Mucosa of descending colon (tissue), 3 donors: ENCODE data around the gene AATF. TPM values are rescaled to one million over a fixed set of nuclear protein-coding genes. Genes with fewer than 3 reads are reported as not detected.
A peak's percentile ranks its signal among the peaks of the same experiment; 100 is the strongest.

Experiments
- ATAC-seq: fragments of 200-7000 bp; cut with Tn5 transposase; one replicate; pipeline ENCODE4 v1.9.1; 2020; ENCODE audit warnings: mild to moderate bottlenecking, moderate library complexity
- DNase-seq, 3 donors: peaks; one replicate each; pipeline ENCODE4 v3.0.0-alpha.2; 2020
- H3K36me3 ChIP-seq: fragments of 200-600 bp; one replicate; pipeline ENCODE4 v1.8.0; 2021; ENCODE audit warnings: low read depth, mild to moderate bottlenecking
- H3K4me1 ChIP-seq: fragments of 200-600 bp; one replicate; pipeline ENCODE4 v1.8.0; 2021; ENCODE audit warnings: low read depth, mild to moderate bottlenecking
- H3K4me3 ChIP-seq: fragments of 200-600 bp; one replicate; pipeline ENCODE4 v1.8.0; 2021; ENCODE audit warnings: mild to moderate bottlenecking
- H3K9me3 ChIP-seq: fragments of 200-600 bp; one replicate; pipeline ENCODE4 v1.8.0; 2021; ENCODE audit warnings: mild to moderate bottlenecking
- CTCF ChIP-seq: fragments of 200-600 bp; IDR thresholded peaks from one replicate; pipeline ENCODE4 v1.8.0; 2022; ENCODE audit warnings: antibody characterized with exemption, mild to moderate bottlenecking
- intact Hi-C, 2 donors: fragments of 100-400 bp; cut with DNase I in 1 of 2; cut with micrococcal nuclease in 1 of 2; formaldehyde crosslinking; loops; one replicate each; pipeline versions ENCODE4 v1.11.0 to v1.11.1; 2022; cut with DNase I, micrococcal nuclease
- total RNA-seq, 3 donors: library from RNA; stranded (reverse); fragmentation: NEBNext Ultra II Directional in 2 of 3; extraction: Animal tissue kit (Norgen Biotek cat#: 25700) in 2 of 3; gene quantifications; one replicate each; pipeline versions ENCODE4 v1.2.1 to v1.2.4, GENCODE V29; 2021 to 2023
- donor health status: DM: no; HTN: no; CAD: no; lungs with moderate emphysema.
- donor health status: DM: no; HTN: no; CAD: no.
- donor health status: DM: no; HTN: yes; CAD: no.

The AATF gene
- total RNA-seq, 3 donors from 2014 or later: 35.6 to 47.2 (median 37.9) TPM

- DNase-seq (no peak), ATAC-seq (no peak)
- no peaks in the 10 kb centered on the region for H3K36me3 ChIP-seq
- intact Hi-C loops: no loop called here
- H3K4me1 ChIP-seq: peaks cover 19% of the 10 kb centered on the region
- TF ChIP-seq CTCF: no peak
- no peak overlapping the region for H3K4me3 ChIP-seq
- H3K9me3 ChIP-seq: no peaks in the 10 kb centered on the region
Observed at GRCh38 chr17:36945140-36945539, 3.6 kb upstream of the AATF start.

- Histone ChIP-seq H3K9me3 (no peaks in the 10 kb centered on the region), H3K36me3 (no peaks in the 10 kb centered on the region), H3K4me1 (peaks cover 21% of the 10 kb centered on the region), H3K4me3 (no peak overlapping the region)
- intact Hi-C loops: no loop called here
- ATAC-seq (no peak), DNase-seq (no peak)
- TF ChIP-seq CTCF: no peak
Observed at GRCh38 chr17:36945959-36946725, 2.6 kb upstream of the AATF start.

GRCh38 chr17:36946726-36947091, 2.0 kb upstream of the AATF start:
- H3K4me3 ChIP-seq: no peak overlapping the region
- DNase-seq (no peak), ATAC-seq (no peak)
- TF ChIP-seq CTCF: no peak
- H3K9me3 ChIP-seq: no peaks in the 10 kb centered on the region
- peaks cover 21% of the 10 kb centered on the region for H3K4me1 ChIP-seq
- intact Hi-C loops: no loop called here
- no peaks in the 10 kb centered on the region for H3K36me3 ChIP-seq

GRCh38 chr17:36947922-36948716, 635 bp upstream of the AATF start:
- peaks cover 8% of the 10 kb centered on the region for H3K4me1 ChIP-seq
- ATAC-seq (peak; percentile 63), DNase-seq (no peak)
- no peaks in the 10 kb centered on the region for H3K9me3 ChIP-seq
- TF ChIP-seq CTCF: no peak
- intact Hi-C loops: no loop called here
- H3K36me3 ChIP-seq: no peaks in the 10 kb centered on the region
- peak overlapping the region; percentile 78 for H3K4me3 ChIP-seq

- intact Hi-C loops: no loop called here
- no peak for TF ChIP-seq CTCF
- ATAC-seq (peak; percentile 56), DNase-seq (no peak)
- H3K9me3 ChIP-seq: no peaks in the 10 kb centered on the region
- H3K4me1 ChIP-seq: peaks cover 8% of the 10 kb centered on the region
- peak overlapping the region; percentile 78 for H3K4me3 ChIP-seq
- H3K36me3 ChIP-seq: no peaks in the 10 kb centered on the region
Observed at GRCh38 chr17:36949461-36949927, 740 bp downstream of the AATF start.
